HEK293 (cell line): ENCODE results near the gene PCDHGB5.

ENCODE experiments used
- CTCF ChIA-PET: fragments of 350-600 bp; formaldehyde crosslinking; extraction: SDS; loops from one replicate; lab custom pipeline; 2021; ENCODE audit warnings: antibody characterized with exemption; lab: Yijun Ruan, JAX
- POLR2A ChIA-PET: fragments of 300-600 bp; formaldehyde crosslinking; extraction: SDS; loops from one replicate; lab custom pipeline; 2020; ENCODE audit warnings: antibody characterized with exemption, inconsistent platforms; lab: Yijun Ruan, JAX
- H3K27ac ChIP-seq: fragments of 200-500 bp; sonication (Bioruptor generic); 2 replicates; pipeline ENCODE4 v1.5.1; 2014; ENCODE audit warnings: low read depth, low read length, control low read depth, inconsistent platforms; ENCODE audit errors: extremely low read depth
- H3K36me3 ChIP-seq, 2 experiments: fragments of 200-500 bp in 1 of 2; sonication (Bioruptor generic) in 1 of 2; 1 replicate in 1 of 2; 2 replicates in 1 of 2; pipeline ENCODE4 v1.5.1; 2014 to 2017; ENCODE audit warnings: inconsistent platforms in 2 of 2, low read length in 2 of 2; ENCODE audit not compliant: control insufficient read depth in 2 of 2, insufficient read depth in 1 of 2
- H3K4me1 ChIP-seq: fragments of 200-500 bp; sonication (Bioruptor generic); 2 replicates; pipeline ENCODE4 v1.5.1; 2014; ENCODE audit warnings: mild to moderate bottlenecking, low read length, inconsistent platforms; ENCODE audit not compliant: control insufficient read depth, insufficient read depth
- H3K4me3 ChIP-seq: 2 replicates; pipeline ENCODE4 v1.5.1; 2011; ENCODE audit warnings: low read depth, mild to moderate bottlenecking, control low read depth, low read length, moderate library complexity
- H3K9me3 ChIP-seq: fragments of 200-500 bp; sonication (Bioruptor generic); 2 replicates; pipeline ENCODE4 v1.5.1; 2014; ENCODE audit warnings: low read depth, low read length, inconsistent platforms; ENCODE audit not compliant: control insufficient read depth, insufficient read depth
- FEZF1 ChIP-seq: fragments of 450-650 bp; formaldehyde crosslinking; IDR thresholded peaks from 2 replicates; pipeline ENCODE4 v1.5.1; 2016; ENCODE audit warnings: missing biosample characterization, missing genetic modification characterization
- HOXC10 ChIP-seq: sonication (generic); formaldehyde crosslinking; IDR thresholded peaks from 2 replicates; pipeline ENCODE4 v1.8.1; 2023; ENCODE audit warnings: mild to moderate bottlenecking, missing genetic modification reagents
- IKZF3 ChIP-seq: fragments of 450-650 bp; IDR thresholded peaks from 2 replicates; pipeline ENCODE4 v1.5.0; 2018; ENCODE audit warnings: missing biosample characterization, mild to moderate bottlenecking, missing genetic modification characterization, moderate library complexity
- SETDB1 ChIP-seq: IDR thresholded peaks from one replicate; pipeline ENCODE4 v1.6.1; 2017; ENCODE audit warnings: mild to moderate bottlenecking, low read length, moderate library complexity, mixed read lengths; ENCODE audit not compliant: insufficient read length
- YY2 ChIP-seq: fragments of 450-650 bp; formaldehyde crosslinking; IDR thresholded peaks from 2 replicates; pipeline ENCODE4 v1.5.1; 2016; ENCODE audit warnings: missing biosample characterization, missing genetic modification characterization
- ZBTB1 ChIP-seq: fragments of 450-650 bp; formaldehyde crosslinking; IDR thresholded peaks from 2 replicates; pipeline ENCODE4 v1.5.1; 2016; ENCODE audit warnings: missing biosample characterization, missing genetic modification characterization
- ZNF132 ChIP-seq: fragments of 450-650 bp; formaldehyde crosslinking; IDR thresholded peaks from 2 replicates; pipeline ENCODE4 v1.5.1; 2017; ENCODE audit warnings: missing biosample characterization, missing genetic modification characterization, borderline replicate concordance
- ZNF155 ChIP-seq: fragments of 450-650 bp; formaldehyde crosslinking; IDR thresholded peaks from 2 replicates; pipeline ENCODE4 v1.5.1; 2016; ENCODE audit warnings: missing biosample characterization, missing genetic modification characterization
- ZNF18 ChIP-seq: fragments of 450-650 bp; formaldehyde crosslinking; IDR thresholded peaks from 2 replicates; pipeline ENCODE4 v1.5.1; 2016; ENCODE audit warnings: missing biosample characterization, missing genetic modification characterization
- ZNF248 ChIP-seq: fragments of 450-650 bp; formaldehyde crosslinking; IDR thresholded peaks from 2 replicates; pipeline ENCODE4 v1.5.1; 2017; ENCODE audit warnings: missing biosample characterization, missing genetic modification characterization
- ZNF341 ChIP-seq: fragments of 450-650 bp; formaldehyde crosslinking; IDR thresholded peaks from 2 replicates; pipeline ENCODE4; 2016; ENCODE audit warnings: low read depth, missing biosample characterization, missing genetic modification characterization
- ZNF530 ChIP-seq: fragments of 450-650 bp; formaldehyde crosslinking; IDR thresholded peaks from 2 replicates; pipeline ENCODE4 v1.5.1; 2016; ENCODE audit warnings: low read depth, missing biosample characterization, missing genetic modification characterization
- ZNF555 ChIP-seq: fragments of 450-650 bp; formaldehyde crosslinking; conservative IDR thresholded peaks from 2 replicates; pipeline ENCODE4 v1.5.1; 2017; ENCODE audit warnings: missing biosample characterization, mild to moderate bottlenecking, missing genetic modification characterization, inconsistent platforms
- ZNF626 ChIP-seq: fragments of 450-650 bp; sonication (Bioruptor Pico); formaldehyde crosslinking; IDR thresholded peaks from 2 replicates; pipeline ENCODE4 v1.5.1; 2018; ENCODE audit warnings: missing biosample characterization, missing genetic modification characterization, inconsistent platforms
- ZNF768 ChIP-seq: fragments of 450-650 bp; formaldehyde crosslinking; IDR thresholded peaks from 2 replicates; pipeline ENCODE4 v1.5.1; 2018; ENCODE audit warnings: missing biosample characterization, mild to moderate bottlenecking, missing genetic modification characterization
- ZNF791 ChIP-seq: fragments of 450-650 bp; formaldehyde crosslinking; IDR thresholded peaks from 2 replicates; pipeline ENCODE4 v1.5.1; 2016; ENCODE audit warnings: missing biosample characterization, missing genetic modification characterization
- TF ChIP-seq, protein P1 (sequence below): fragments of 450-650 bp; formaldehyde crosslinking; IDR thresholded peaks from 2 replicates; pipeline ENCODE4 v1.5.1; 2016; ENCODE audit warnings: missing biosample characterization, missing genetic modification characterization, borderline replicate concordance
- TF ChIP-seq, protein P2 (sequence below): fragments of 450-650 bp; formaldehyde crosslinking; IDR thresholded peaks from 2 replicates; pipeline ENCODE4 v1.5.1; 2017; ENCODE audit warnings: missing biosample characterization, missing genetic modification characterization
- TF ChIP-seq, protein P3 (sequence below): fragments of 450-650 bp; formaldehyde crosslinking; IDR thresholded peaks from 2 replicates; pipeline ENCODE4 v1.5.1; 2016; ENCODE audit warnings: missing biosample characterization, missing genetic modification characterization

PCDHGB5 gene

GRCh38 chr5:141355641-141356040 lies 42.1 kb upstream of the PCDHGB5 start (continued):
- TF ChIP-seq YY2 (tag by site-specific recombination) (no peak), ZNF530 (tag by site-specific recombination) (no peak), HOXC10 (no peak), ZBTB1 (tag by site-specific recombination) (no peak), ZNF791 (tag by site-specific recombination) (no peak), ZNF132 (no peak), ZNF341 (no peak), ZNF768 (no peak)
- TF ChIP-seq, protein P1, sequence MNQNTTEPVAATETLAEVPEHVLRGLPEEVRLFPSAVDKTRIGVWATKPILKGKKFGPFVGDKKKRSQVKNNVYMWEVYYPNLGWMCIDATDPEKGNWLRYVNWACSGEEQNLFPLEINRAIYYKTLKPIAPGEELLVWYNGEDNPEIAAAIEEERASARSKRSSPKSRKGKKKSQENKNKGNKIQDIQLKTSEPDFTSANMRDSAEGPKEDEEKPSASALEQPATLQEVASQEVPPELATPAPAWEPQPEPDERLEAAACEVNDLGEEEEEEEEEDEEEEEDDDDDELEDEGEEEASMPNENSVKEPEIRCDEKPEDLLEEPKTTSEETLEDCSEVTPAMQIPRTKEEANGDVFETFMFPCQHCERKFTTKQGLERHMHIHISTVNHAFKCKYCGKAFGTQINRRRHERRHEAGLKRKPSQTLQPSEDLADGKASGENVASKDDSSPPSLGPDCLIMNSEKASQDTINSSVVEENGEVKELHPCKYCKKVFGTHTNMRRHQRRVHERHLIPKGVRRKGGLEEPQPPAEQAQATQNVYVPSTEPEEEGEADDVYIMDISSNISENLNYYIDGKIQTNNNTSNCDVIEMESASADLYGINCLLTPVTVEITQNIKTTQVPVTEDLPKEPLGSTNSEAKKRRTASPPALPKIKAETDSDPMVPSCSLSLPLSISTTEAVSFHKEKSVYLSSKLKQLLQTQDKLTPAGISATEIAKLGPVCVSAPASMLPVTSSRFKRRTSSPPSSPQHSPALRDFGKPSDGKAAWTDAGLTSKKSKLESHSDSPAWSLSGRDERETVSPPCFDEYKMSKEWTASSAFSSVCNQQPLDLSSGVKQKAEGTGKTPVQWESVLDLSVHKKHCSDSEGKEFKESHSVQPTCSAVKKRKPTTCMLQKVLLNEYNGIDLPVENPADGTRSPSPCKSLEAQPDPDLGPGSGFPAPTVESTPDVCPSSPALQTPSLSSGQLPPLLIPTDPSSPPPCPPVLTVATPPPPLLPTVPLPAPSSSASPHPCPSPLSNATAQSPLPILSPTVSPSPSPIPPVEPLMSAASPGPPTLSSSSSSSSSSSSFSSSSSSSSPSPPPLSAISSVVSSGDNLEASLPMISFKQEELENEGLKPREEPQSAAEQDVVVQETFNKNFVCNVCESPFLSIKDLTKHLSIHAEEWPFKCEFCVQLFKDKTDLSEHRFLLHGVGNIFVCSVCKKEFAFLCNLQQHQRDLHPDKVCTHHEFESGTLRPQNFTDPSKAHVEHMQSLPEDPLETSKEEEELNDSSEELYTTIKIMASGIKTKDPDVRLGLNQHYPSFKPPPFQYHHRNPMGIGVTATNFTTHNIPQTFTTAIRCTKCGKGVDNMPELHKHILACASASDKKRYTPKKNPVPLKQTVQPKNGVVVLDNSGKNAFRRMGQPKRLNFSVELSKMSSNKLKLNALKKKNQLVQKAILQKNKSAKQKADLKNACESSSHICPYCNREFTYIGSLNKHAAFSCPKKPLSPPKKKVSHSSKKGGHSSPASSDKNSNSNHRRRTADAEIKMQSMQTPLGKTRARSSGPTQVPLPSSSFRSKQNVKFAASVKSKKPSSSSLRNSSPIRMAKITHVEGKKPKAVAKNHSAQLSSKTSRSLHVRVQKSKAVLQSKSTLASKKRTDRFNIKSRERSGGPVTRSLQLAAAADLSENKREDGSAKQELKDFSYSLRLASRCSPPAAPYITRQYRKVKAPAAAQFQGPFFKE (tag by site-specific recombination), result no peak

- ChIA-PET POLR2A (no interaction called here), CTCF (interaction anchor here (0.5 to 2.6 kb wide), 9 partner anchors 13 to 208 kb away, joined by 3 to 17 read pairs (median 5); partner anchors contain the start of gene PCDHGA2)
- no peak for TF ChIP-seq ZNF155 (tag by site-specific recombination)
- no peak for TF ChIP-seq ZNF132
- TF ChIP-seq FEZF1 (tag by site-specific recombination), result no peak
- TF ChIP-seq ZNF18, result no peak
- no peak for TF ChIP-seq SETDB1
- no peak for TF ChIP-seq IKZF3 (tag by site-specific recombination)
- TF ChIP-seq ZNF555, result no peak
- TF ChIP-seq, protein P2, sequence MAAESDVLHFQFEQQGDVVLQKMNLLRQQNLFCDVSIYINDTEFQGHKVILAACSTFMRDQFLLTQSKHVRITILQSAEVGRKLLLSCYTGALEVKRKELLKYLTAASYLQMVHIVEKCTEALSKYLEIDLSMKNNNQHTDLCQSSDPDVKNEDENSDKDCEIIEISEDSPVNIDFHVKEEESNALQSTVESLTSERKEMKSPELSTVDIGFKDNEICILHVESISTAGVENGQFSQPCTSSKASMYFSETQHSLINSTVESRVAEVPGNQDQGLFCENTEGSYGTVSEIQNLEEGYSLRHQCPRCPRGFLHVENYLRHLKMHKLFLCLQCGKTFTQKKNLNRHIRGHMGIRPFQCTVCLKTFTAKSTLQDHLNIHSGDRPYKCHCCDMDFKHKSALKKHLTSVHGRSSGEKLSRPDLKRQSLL (tag by site-specific recombination), result no peak
- no peak for TF ChIP-seq ZNF626
- Histone ChIP-seq H3K9me3 (peaks cover 3% of the 10 kb centered on the region; the same call in 1 of the 2 replicates), H3K36me3 (no peaks in the 10 kb centered on the region), H3K4me1 (no peaks in the 10 kb centered on the region), H3K27ac (no peak overlapping the region), H3K4me3 (no peak overlapping the region)
Measured at GRCh38 chr5:141356133-141356532, 41.6 kb upstream of the PCDHGB5 start.

DNA sequence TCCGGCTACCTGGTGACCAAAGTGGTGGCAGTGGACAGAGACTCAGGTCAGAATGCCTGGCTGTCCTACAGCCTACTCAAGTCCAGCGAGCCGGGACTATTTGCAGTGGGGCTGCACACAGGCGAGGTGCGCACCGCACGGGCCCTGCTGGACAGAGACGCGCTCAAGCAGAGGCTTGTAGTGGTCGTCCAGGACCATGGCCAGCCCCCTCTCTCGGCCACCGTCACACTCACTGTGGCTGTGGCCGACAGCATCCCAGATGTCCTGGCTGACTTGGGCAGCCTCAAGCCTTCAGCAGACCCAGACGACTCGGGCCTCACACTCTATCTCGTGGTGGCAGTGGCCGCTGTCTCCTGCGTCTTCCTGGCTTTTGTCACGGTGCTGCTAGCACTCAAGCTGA lies 40.8 kb upstream of the PCDHGB5 start:
- H3K4me3 ChIP-seq, result no peak overlapping the region
- no peak for TF ChIP-seq ZNF248
- TF ChIP-seq, protein P3, sequence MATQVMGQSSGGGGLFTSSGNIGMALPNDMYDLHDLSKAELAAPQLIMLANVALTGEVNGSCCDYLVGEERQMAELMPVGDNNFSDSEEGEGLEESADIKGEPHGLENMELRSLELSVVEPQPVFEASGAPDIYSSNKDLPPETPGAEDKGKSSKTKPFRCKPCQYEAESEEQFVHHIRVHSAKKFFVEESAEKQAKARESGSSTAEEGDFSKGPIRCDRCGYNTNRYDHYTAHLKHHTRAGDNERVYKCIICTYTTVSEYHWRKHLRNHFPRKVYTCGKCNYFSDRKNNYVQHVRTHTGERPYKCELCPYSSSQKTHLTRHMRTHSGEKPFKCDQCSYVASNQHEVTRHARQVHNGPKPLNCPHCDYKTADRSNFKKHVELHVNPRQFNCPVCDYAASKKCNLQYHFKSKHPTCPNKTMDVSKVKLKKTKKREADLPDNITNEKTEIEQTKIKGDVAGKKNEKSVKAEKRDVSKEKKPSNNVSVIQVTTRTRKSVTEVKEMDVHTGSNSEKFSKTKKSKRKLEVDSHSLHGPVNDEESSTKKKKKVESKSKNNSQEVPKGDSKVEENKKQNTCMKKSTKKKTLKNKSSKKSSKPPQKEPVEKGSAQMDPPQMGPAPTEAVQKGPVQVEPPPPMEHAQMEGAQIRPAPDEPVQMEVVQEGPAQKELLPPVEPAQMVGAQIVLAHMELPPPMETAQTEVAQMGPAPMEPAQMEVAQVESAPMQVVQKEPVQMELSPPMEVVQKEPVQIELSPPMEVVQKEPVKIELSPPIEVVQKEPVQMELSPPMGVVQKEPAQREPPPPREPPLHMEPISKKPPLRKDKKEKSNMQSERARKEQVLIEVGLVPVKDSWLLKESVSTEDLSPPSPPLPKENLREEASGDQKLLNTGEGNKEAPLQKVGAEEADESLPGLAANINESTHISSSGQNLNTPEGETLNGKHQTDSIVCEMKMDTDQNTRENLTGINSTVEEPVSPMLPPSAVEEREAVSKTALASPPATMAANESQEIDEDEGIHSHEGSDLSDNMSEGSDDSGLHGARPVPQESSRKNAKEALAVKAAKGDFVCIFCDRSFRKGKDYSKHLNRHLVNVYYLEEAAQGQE, result peak; percentile 90
- peaks cover 3% of the 10 kb centered on the region; the same call in 1 of the 2 replicates for H3K9me3 ChIP-seq
- no peaks in the 10 kb centered on the region for H3K36me3 ChIP-seq
- no peaks in the 10 kb centered on the region for H3K4me1 ChIP-seq
- POLR2A ChIA-PET, result no interaction called here
- H3K27ac ChIP-seq, result no peak overlapping the region
- CTCF ChIA-PET, result interaction anchor here (0.8 to 2.2 kb wide), 3 partner anchors 15 to 722 kb away, joined by 3 to 5 read pairs (median 4); no protein-coding TSS in a partner anchor
